SIG-M5 (cell line): ENCODE results near the gene TRAPPC14.

ENCODE experiments used
- DNase-seq: peaks from one replicate; lab custom pipeline; 2025; lab: John Stamatoyannopoulos, UW

Gene TRAPPC14

GRCh38 chr7:100173806-100174495 is 15.4 kb upstream of the TRAPPC14 start:
- DNase-seq, result no peak

- no peak for DNase-seq
Observed at GRCh38 chr7:100171840-100172239, 13.3 kb upstream of the TRAPPC14 start.

GRCh38 chr7:100171087-100171681 is 12.7 kb upstream of the TRAPPC14 start:
- no peak for DNase-seq

GRCh38 chr7:100170101-100170897 is 11.8 kb upstream of the TRAPPC14 start:
- no peak for DNase-seq

GRCh38 chr7:100169147-100169850 is 10.8 kb upstream of the TRAPPC14 start:
- no peak for DNase-seq

- no peak for DNase-seq
Observed at GRCh38 chr7:100167912-100168323, 9.4 kb upstream of the TRAPPC14 start.

- no peak for DNase-seq
Observed at GRCh38 chr7:100166970-100167911, 8.7 kb upstream of the TRAPPC14 start.

- DNase-seq, result no peak
Observed at GRCh38 chr7:100166317-100166940, 7.9 kb upstream of the TRAPPC14 start.

GRCh38 chr7:100163871-100164270 is 5.3 kb upstream of the TRAPPC14 start:
- DNase-seq, result no peak

- no peak for DNase-seq
Observed at GRCh38 chr7:100163006-100163531, 4.5 kb upstream of the TRAPPC14 start.

GRCh38 chr7:100160067-100160466 is 1.5 kb upstream of the TRAPPC14 start:
- no peak for DNase-seq

- no peak for DNase-seq
Observed at GRCh38 chr7:100159099-100159623, 638 bp upstream of the TRAPPC14 start.

GRCh38 chr7:100157334-100158228 is 942 bp downstream of the TRAPPC14 start:
- no peak for DNase-seq

GRCh38 chr7:100157069-100157333 is 1.5 kb downstream of the TRAPPC14 start:
- DNase-seq, result no peak

- DNase-seq, result no peak
Observed at GRCh38 chr7:100156331-100157068, 2.0 kb downstream of the TRAPPC14 start.

GRCh38 chr7:100155553-100156317 is 2.8 kb downstream of the TRAPPC14 start:
- no peak for DNase-seq

- DNase-seq, result no peak
Observed at GRCh38 chr7:100154651-100155491, 3.7 kb downstream of the TRAPPC14 start.
